ENCODE data around the gene TXNDC15. TPM values are rescaled to one million over a fixed set of nuclear protein-coding genes. Genes with fewer than 3 reads are reported as not detected.

The TXNDC15 gene
- total RNA-seq, 1 experiment from 2014 or later: 47.4 TPM

DNA sequence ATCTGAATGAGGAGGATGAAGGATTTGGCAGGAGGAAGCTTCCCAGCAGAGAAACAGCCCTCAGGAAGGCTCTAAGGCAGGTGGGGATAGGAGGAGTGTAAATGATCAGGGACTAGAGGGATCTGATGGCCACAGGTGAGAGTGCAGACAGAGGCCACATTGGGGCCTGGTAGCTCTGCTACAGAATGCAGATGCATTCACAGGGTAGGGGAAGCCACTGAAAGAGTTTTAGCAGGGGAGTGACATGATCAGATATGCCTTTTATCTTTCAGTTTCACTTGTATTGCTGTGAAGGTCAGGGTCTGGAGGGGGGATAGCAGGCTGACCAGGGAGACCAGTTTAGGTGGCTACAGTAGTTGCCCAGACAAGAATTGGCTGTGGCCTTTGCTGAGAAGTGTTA lies 3.0 kb downstream of the TXNDC15 start:
- Histone ChIP-seq H3K27me3 (ENCODE audit: control insufficient read depth, insufficient read depth, low read length) (no peaks in the 10 kb centered on the region), H3K36me3 (ENCODE audit: control insufficient read depth, insufficient read depth, low read length) (no peaks in the 10 kb centered on the region), H3K27ac (ENCODE audit: low read length) (no peak overlapping the region), H3K4me1 (ENCODE audit: control insufficient read depth, insufficient read depth, low read length) (peaks cover 14% of the 10 kb centered on the region), H3K9me3 (ENCODE audit: control insufficient read depth, insufficient read depth, low read depth, low read length) (no peaks in the 10 kb centered on the region), H3K4me3 (ENCODE audit: low read depth in 2 of 2, low read length in 2 of 2) (no peak overlapping the region)
- ATAC-seq (no peak), DNase-seq (ENCODE audit: low read depth, low spot score) (no peak)
- ChIA-PET CTCF (no interaction called here), POLR2A (no interaction called here)
- in situ Hi-C loops (cut with HindIII; ENCODE audit: low pct_unique_long_range_greater_than_20kb, low sequenced_read_pairs): no loop called here
- TF ChIP-seq SIN3A (IDR thresholded peaks at IDR 0.05; ENCODE audit: borderline replicate concordance, insufficient read depth, low read depth, low read length) (no peak), REST (IDR thresholded peaks at IDR 0.05; ENCODE audit: insufficient read depth in 1 of 2, low read depth in 2 of 2, low read length in 1 of 2) (no peak), TCF7L2 (IDR thresholded peaks at IDR 0.05; ENCODE audit: low read depth, low read length) (no peak), POLR2AphosphoS5 (IDR thresholded peaks at IDR 0.05; ENCODE audit: low read depth, low read length) (no peak)
- intact Hi-C loops (cut with micrococcal nuclease; ENCODE audit: unreplicated experiment): no loop called here
- BruUV-seq (replicated peaks): no TSS peak

DNA sequence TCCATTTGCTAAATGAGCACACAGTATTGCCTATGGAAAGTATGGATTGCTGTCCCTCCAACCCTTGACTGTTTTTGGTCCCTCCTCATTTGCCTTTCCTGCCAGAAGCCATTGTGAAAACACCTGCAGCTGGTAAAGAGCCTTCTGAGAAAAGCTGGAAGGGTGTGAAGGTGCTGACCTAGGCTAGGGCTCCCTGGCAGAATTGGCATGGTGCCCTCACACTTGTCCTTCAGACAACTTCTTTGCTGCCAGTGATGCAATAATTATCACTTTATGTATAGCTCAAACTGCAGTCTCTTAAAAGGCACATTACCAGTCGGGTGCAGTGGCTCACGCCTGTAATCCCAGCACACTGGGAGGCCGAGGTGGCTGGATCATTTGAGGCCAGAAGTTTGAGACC lies 4.2 kb downstream of the TXNDC15 start:
- intact Hi-C loops (cut with micrococcal nuclease; ENCODE audit: unreplicated experiment) (no loop called here), in situ Hi-C loops (cut with HindIII; ENCODE audit: low pct_unique_long_range_greater_than_20kb, low sequenced_read_pairs) (no loop called here)
- CTCF ChIA-PET: no interaction called here
- no TSS peak for BruUV-seq (replicated peaks)
- POLR2A ChIA-PET: no interaction called here
- H3K36me3 ChIP-seq (ENCODE audit: control insufficient read depth, insufficient read depth, low read length): no peaks in the 10 kb centered on the region
- no peaks in the 10 kb centered on the region for H3K9me3 ChIP-seq (ENCODE audit: control insufficient read depth, insufficient read depth, low read depth, low read length)
- peaks cover 12% of the 10 kb centered on the region for H3K4me1 ChIP-seq (ENCODE audit: control insufficient read depth, insufficient read depth, low read length)
- no peak overlapping the region for H3K27ac ChIP-seq (ENCODE audit: low read length)
- no peak for DNase-seq (ENCODE audit: low read depth, low spot score)
- no peak overlapping the region for H3K4me3 ChIP-seq (ENCODE audit: low read depth in 2 of 2, low read length in 2 of 2)
- no peaks in the 10 kb centered on the region for H3K27me3 ChIP-seq (ENCODE audit: control insufficient read depth, insufficient read depth, low read length)
- TF ChIP-seq SIN3A (IDR thresholded peaks at IDR 0.05; ENCODE audit: borderline replicate concordance, insufficient read depth, low read depth, low read length): no peak
- TF ChIP-seq REST (IDR thresholded peaks at IDR 0.05; ENCODE audit: insufficient read depth in 1 of 2, low read depth in 2 of 2, low read length in 1 of 2): no peak
- TF ChIP-seq CTCF (IDR thresholded peaks at IDR 0.05): no peak
- no peak for TF ChIP-seq TCF7L2 (IDR thresholded peaks at IDR 0.05; ENCODE audit: low read depth, low read length)
- no peak for TF ChIP-seq POLR2AphosphoS5 (IDR thresholded peaks at IDR 0.05; ENCODE audit: low read depth, low read length)
- no peak for ATAC-seq
